ENCODE data around the gene HECTD4. TPM values are rescaled to one million over a fixed set of nuclear protein-coding genes. Genes with fewer than 3 reads are reported as not detected.
"Not testable (repeated sequence)": the region's sequence is repeated elsewhere in the genome, so short reads cannot be mapped to it uniquely, and the experiment has no call there.

HECTD4 gene
- polyA plus RNA-seq, 1 experiment, result 7.3 TPM

DNA sequence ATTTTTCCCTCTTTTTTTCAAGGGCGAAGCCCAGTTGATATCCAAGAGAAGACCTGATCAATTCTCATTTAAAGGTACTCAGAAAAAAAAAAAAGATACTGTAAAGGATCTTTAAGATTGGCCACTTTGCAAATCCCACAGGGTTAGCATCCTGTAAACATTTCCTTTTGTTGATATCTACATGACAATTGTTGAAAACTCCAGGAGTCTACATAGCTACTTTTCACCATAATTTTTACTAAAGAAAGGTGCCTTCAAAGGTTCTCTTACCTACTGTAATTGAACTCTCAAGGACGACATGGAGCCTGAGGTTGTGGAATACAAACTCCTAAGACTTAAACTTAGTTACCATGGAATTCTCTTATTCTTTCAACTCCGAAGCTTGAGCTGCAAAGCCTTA lies 125.5 kb downstream of the HECTD4 start:
- Histone ChIP-seq H3K36me3 (ENCODE audit: control insufficient read depth, insufficient read depth, low read length) (peaks cover 6% of the 10 kb centered on the region), H3K27me3 (ENCODE audit: control insufficient read depth, insufficient read depth, low read length) (no peaks in the 10 kb centered on the region), H3K4me3 (ENCODE audit: low read depth, low read length) (no peak overlapping the region)
- no peak for DNase-seq (ENCODE audit: low read depth)
- ChIA-PET CTCF (no interaction called here), POLR2A (no interaction called here)
- TF ChIP-seq, protein P1, sequence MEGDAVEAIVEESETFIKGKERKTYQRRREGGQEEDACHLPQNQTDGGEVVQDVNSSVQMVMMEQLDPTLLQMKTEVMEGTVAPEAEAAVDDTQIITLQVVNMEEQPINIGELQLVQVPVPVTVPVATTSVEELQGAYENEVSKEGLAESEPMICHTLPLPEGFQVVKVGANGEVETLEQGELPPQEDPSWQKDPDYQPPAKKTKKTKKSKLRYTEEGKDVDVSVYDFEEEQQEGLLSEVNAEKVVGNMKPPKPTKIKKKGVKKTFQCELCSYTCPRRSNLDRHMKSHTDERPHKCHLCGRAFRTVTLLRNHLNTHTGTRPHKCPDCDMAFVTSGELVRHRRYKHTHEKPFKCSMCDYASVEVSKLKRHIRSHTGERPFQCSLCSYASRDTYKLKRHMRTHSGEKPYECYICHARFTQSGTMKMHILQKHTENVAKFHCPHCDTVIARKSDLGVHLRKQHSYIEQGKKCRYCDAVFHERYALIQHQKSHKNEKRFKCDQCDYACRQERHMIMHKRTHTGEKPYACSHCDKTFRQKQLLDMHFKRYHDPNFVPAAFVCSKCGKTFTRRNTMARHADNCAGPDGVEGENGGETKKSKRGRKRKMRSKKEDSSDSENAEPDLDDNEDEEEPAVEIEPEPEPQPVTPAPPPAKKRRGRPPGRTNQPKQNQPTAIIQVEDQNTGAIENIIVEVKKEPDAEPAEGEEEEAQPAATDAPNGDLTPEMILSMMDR (IDR thresholded peaks at IDR 0.05; ENCODE audit: insufficient read depth, low read depth, low read length), result no peak

DNA sequence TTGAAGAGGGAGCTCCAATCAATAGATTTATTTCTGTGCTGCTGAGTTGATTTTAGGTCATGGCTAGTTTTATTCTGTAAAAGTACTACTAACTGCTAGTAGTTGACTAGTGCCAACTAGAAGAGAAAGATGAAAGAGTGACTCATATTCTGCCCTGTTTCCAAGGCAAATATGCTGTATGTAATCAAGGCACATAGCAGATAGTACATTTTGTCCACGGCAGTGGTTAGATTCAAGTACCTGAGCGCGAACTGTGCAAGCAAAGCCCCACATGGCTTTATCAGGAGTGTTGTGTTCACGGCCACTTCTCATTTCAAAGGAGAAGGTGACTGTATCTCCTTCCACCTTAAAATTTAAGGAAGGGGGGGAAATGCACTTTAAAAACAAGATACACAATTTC lies 130.0 kb downstream of the HECTD4 start:
- POLR2A ChIA-PET, result no interaction called here
- CTCF ChIA-PET, result interaction anchor here (0.6 to 2.7 kb wide), 2 partner anchors 9 to 110 kb away, joined by 3 to 12 read pairs; no protein-coding TSS in a partner anchor
- no peak overlapping the region for H3K4me3 ChIP-seq (ENCODE audit: low read depth, low read length)
- H3K27me3 ChIP-seq (ENCODE audit: control insufficient read depth, insufficient read depth, low read length), result no peaks in the 10 kb centered on the region
- no peak for DNase-seq (ENCODE audit: low read depth)
- TF ChIP-seq, protein P1 (IDR thresholded peaks at IDR 0.05; ENCODE audit: insufficient read depth, low read depth, low read length), result no peak
- H3K36me3 ChIP-seq (ENCODE audit: control insufficient read depth, insufficient read depth, low read length), result peaks cover 4% of the 10 kb centered on the region

DNA sequence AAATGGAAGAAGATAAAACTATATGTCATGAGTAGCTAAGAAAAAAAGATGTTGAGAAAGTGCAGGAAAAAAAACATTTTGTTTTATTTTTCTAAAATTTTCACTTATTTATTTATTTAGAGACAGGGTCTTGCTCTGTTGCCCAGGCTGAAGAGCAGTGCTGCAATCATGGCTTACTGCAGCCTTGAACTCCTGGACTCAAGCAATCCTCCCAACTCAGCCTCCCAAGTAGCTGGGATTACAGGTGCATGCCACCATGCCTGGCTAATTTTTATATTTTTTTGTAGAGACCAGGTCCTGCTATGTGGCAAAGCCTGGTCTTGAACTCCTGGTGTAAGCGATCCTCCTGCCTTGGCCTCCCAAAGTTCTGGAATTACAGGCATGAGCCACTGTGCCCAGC lies 137.3 kb downstream of the HECTD4 start:
- DNase-seq (ENCODE audit: low read depth); H3K27me3 ChIP-seq (ENCODE audit: control insufficient read depth, insufficient read depth, low read length); H3K36me3 ChIP-seq (ENCODE audit: control insufficient read depth, insufficient read depth, low read length); CTCF ChIA-PET; H3K4me3 ChIP-seq (ENCODE audit: low read depth, low read length): not testable (repeated sequence)
- POLR2A ChIA-PET, result interaction anchor here (0.6 kb wide), 1 partner anchor 57 kb away, joined by 3 read pairs; no protein-coding TSS in a partner anchor

DNA sequence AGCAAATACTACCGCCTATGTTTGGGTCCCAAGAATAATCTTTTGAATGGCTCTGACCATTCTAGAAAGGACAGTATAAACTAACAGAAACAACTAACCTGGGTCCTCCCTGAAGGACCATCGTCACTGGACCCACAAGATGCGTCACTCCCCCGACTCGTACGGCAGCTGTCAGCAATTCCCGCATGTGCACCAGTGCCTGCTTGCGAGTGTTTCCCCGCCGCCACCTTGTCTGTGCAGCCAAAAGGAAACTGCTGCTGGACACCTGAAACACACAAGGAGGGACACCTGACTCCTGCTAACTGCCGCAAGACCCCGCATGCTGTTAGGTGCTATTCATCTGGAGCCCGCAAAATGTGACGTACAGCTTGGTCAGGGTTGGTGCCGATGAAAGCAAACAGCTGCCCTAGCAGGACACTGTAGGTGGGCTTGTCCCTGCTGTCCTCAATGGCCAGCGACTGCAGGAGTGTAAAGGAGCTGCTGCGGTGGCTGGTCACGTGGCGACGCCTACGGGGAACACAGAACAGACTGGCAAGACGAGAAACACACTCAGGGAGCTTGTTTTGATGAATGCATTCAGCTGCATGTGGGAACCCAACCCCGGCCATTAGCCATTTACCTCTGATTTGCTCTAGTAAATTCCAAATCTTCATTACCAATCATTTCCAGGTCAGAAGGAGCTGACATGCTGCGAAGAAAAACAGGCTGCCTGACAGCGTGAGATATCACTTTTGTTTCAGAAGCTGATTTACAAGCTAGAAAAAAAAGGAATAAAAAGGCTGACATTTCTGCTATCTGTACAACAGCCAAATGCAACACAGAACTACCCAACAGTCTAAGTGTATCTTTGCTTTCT lies 138.7 kb downstream of the HECTD4 start:
- ChIA-PET CTCF (interaction anchor here (1.1 to 2.0 kb wide), 3 partner anchors 8 to 144 kb away, joined by 3 to 8 read pairs (median 6); no protein-coding TSS in a partner anchor), POLR2A (no interaction called here)
- Histone ChIP-seq H3K27me3 (ENCODE audit: control insufficient read depth, insufficient read depth, low read length) (no peaks in the 10 kb centered on the region), H3K4me3 (ENCODE audit: low read depth, low read length) (no peak overlapping the region), H3K36me3 (ENCODE audit: control insufficient read depth, insufficient read depth, low read length) (peaks cover 7% of the 10 kb centered on the region)
- TF ChIP-seq, protein P1 (IDR thresholded peaks at IDR 0.05; ENCODE audit: insufficient read depth, low read depth, low read length), result no peak
- DNase-seq (ENCODE audit: low read depth), result no peak

DNA sequence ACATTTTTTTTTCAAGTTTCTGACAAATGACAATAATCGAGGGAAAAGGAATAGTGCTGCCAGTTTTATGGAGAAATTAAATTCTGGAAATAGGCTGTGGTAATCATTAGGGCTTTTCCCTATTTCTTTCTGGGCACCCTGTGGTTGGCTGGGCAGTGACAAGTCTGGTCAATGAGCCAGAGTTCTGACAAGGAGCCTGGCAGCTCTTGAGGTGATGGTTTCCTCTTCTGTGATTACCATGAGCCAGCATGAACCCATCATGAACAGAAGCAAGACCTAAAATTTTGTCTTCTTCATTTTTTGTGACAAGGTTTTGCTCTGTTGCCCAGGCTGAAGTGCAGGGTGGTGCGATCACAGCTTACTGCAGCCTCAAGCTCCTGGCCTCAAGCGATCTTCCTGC lies 141.1 kb downstream of the HECTD4 start:
- no peak for DNase-seq (ENCODE audit: low read depth)
- POLR2A ChIA-PET, result no interaction called here
- Histone ChIP-seq H3K4me3 (ENCODE audit: low read depth, low read length) (no peak overlapping the region), H3K36me3 (ENCODE audit: control insufficient read depth, insufficient read depth, low read length) (peaks cover 7% of the 10 kb centered on the region), H3K27me3 (ENCODE audit: control insufficient read depth, insufficient read depth, low read length) (no peaks in the 10 kb centered on the region)
- TF ChIP-seq, protein P1 (IDR thresholded peaks at IDR 0.05; ENCODE audit: insufficient read depth, low read depth, low read length), result no peak
- CTCF ChIA-PET, result interaction anchor here (1.2 to 1.5 kb wide), 2 partner anchors 10 to 147 kb away, joined by 4 to 5 read pairs; no protein-coding TSS in a partner anchor
